Glomerular visceral epithelial cell (primary cell): Measurements from ENCODE around the gene RTP3.
"Not testable (repeated sequence)": the region's sequence is repeated elsewhere in the genome, so short reads cannot be mapped to it uniquely, and the experiment has no call there.

Experiments
- DNase-seq: peaks from one replicate; pipeline ENCODE4 v3.0.0-alpha.2; 2016; ENCODE audit errors: extremely low spot score

The RTP3 gene

DNA sequence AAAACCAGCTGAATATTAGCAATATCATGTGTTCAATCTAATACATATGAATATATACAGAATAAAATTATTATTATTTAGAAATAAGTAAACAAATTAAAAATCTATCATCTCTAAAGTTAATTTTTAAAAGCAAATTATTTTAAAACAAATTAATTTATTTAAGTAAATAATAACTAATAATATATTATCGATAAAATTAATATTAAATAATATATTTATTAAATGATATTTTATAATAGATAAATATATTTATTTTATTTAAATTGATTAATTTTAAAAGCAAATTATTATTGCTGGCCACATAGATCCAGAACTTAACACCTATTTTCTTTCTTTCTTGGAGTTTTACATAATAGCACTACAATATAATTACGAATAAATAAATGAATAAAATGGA lies 22.2 kb downstream of the RTP3 start:
- DNase-seq, result no peak

DNA sequence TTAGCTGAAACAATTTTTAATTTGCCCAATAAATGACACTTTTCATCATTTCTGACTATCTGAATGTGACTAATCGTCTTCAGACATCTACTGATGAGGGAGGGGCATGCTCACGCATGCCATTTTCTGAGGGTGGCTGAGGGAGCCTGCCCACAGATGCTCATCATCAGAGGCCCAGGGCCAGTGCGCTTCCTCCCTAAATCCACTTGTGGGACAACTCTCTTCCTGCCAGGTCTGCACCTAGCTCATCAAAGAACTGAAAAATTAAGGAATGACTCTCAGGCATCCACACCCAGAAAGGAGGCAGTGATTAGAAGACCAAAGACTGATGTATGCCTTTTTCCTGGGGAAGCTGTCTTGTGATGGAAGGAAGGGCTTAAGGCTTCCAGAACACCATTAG lies 22.8 kb downstream of the RTP3 start:
- no peak for DNase-seq

DNA sequence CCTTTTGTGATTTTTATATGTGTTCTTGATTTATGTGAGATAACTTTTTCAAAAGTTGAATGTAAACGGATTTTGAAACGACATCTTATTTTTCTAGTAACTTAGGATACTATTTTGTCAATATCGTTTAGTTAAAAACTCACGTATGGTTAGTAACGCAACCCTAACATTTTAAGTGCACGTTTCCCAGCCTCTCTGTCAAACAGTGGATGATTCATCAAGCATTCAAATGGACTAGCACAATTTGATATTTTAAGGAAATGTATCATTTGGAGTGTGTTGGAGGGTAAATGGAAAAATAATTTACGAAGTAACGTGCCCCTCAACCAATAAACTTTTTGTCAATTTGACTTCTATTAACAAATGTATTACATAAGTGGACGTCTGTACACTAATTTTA lies 23.3 kb downstream of the RTP3 start:
- no peak for DNase-seq

DNA sequence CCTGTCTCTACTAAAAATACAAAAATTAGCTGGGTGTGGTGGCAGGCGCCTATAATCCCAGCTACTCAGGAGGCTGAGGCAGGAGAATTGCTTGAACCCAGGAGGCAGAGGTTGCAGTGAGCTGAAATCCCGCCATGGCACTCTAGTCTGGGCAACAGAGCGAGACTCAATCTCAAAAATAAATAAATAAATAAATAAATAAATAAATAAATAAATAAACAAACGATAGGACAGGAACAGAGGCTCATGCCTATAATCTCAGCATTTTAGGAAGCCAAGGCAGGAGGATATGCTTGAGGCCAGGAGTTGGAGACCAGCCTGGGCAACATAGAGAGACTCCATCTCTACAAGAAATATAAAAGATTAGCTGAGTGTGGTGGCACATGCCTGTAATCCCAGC lies 24.4 kb downstream of the RTP3 start:
- not testable (repeated sequence) for DNase-seq

DNA sequence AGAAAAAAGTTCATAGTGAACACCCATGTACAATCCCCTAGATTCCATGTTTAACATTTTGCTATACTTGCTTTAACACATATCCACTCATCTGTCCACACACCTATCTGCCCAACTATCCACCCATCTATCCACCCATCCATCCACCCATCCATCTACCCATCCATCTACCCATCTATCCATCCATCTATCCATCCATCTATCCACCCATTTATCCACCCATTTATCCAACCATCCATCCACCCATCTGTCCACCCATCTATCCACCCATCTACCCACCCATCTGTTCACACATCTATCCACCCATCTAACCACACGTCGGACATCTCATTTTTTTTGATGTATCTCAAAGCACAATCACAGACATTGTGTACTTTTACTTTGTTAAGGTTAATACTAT lies 25.8 kb downstream of the RTP3 start:
- no peak for DNase-seq

DNA sequence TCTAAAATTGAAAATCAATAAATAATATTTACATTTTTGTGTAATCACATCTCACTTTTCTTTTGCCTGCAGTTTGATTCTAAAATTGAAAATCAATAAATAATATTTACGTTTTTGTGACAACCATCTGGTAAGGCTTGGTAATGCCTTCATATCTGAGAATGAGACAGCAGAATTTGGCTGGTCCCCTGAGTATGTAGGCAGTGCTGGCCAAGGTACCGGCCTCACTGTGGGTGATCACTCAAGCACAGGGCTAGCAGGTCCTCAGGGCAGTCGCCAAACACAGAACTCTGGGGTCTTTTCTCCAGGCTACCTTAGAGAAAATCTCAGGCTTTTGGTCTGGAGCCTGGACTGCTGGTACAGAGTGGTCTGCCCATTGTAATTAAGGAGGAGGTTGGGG lies 26.2 kb downstream of the RTP3 start:
- no peak for DNase-seq

DNA sequence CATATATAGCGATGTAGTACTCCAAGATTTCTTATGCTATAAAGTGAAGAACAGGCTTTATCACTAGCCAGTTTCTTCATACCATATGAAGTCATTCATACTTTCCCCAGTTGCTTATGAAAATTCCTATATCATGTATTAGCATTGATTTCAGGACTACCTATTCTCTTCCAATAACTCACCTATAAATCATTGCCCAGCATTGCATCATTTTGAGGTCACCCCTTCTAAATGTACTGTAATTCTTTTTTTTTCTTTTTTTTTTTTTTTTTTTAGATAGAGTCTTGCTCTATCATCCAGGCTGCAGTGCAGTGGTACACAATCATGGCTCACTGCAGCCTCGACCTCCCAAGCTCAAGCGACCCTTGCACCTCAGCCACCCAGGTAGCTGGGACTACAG lies 27.1 kb downstream of the RTP3 start:
- no peak for DNase-seq

DNA sequence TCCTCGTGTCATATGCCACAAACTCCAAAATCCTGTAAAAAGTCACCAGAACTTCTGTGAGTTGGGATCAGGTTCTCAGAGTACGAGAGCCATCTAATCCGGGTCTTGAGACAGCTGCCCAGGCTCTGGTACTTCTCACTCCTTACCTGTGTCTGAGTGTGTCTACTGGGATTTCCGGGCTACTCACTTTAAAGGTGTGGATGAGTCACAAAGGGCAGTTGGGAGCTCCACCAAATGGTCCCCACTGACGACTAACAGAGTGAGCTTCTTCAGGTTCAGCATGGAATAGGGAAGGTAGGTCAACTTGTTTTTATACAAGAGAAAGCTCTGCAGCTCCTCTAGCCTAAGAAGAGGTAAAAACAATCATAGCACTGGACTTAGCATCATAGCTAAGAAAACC lies 29.5 kb downstream of the RTP3 start:
- no peak for DNase-seq

DNA sequence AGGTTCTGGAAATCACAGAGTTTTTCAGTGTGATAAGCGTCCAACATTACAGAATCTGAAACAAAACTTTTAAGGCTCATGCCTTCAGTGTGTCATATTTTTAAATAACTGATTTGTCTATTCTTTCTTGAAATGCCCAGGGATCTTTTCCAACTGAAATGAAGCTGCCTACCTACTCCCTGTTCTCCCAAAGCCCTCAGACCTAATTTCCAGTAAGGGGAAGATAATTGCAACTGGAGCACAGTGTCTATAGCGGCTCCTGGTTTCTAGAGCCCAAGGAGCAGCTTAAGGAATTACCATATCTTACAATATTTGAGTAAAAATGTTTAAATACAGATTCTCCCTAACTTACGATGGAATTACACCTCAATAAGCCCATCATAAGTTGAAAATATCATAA lies 35.3 kb downstream of the RTP3 start:
- DNase-seq, result no peak

DNA sequence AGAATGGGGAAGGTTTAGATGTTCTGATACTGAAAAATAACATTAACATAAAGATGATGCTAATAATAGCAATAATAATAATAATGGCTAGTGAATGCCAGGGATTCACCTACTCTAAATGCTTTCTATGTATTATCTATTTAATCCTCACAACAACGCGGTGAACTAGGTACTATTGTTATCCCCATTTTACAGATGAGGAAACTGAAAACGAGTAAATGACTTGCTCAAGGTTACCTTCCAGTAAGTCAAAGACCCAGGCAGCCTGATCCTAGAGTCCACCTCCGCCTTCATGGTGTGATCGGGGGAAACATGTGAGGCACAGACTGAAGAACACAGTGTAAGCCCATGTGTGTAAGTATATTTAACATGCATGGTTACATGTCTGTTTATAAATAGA lies 38.0 kb downstream of the RTP3 start:
- DNase-seq, result no peak

DNA sequence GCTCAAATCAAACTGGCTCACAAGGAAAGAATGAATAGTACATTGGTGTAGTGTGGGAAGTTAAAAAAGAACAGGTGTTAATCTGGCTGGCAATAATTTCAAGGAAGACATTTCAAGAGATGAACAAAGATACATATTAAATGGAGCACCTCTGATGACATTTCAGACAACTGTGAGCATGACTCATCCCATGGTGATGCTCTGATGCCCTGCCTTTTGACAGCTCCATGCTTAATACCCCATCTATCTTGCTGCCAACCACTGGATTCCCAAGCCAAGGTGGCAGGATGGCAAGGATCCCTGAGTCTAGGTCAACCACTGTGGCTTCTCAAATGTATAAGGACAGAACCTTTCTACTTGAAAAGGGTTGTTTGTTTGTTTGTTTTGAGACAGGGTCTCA lies 39.0 kb downstream of the RTP3 start:
- no peak for DNase-seq

DNA sequence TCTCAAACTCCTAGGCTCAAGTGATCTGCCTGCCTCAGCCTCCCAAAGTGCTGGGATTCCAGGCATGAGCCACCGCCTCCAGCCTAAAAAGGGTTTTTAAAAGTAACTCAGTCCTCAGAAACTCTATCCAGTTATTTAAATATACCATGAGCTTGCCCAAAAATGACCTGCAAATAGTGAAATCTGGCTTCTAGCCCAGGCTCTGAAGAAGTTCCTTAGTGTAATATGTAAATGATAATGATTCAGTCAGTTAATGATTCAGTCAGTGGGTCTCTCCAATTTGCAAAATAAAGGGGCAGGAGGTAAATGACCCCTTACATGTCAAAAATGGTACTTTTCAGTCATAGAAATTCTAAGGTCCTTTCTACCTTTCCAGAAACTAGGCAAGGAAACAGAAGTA lies 39.5 kb downstream of the RTP3 start:
- no peak for DNase-seq

DNA sequence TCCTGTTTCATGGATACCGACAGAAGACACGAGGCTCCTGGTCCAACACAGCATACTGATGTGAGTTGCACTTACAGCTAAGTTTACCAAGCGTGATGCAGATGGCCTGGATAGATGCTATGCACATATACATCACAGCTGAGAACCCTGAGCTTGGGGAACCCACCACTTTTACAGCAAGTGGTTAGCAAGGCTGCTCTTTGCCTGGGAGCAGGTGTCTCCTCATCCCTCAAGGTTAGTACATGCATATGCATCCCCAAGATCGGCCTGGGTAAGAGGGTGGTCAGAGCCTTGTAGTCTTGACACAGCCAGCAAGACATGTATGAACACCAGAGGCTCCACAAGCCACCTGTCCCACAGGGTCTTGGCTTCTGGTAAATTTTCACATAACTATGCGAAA lies 40.0 kb downstream of the RTP3 start:
- DNase-seq, result no peak

DNA sequence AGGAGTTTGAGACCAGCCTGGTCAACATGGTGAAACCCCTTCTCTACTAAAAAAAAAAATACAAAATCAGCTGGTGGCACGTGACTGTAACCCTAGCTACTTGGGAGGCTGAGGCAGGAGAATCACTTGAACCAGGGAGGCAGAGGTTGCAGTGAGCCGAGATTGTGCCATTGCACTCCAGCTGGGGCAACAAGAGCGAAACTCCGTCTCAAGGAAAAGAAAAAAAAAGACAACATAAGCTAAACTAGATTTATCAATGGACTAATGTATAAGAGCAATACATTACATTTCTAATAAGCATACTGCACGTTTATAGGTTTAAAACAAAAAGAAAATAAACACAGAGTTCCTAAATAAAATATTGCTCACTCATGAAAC lies 40.6 kb downstream of the RTP3 start:
- DNase-seq, result not testable (repeated sequence)

DNA sequence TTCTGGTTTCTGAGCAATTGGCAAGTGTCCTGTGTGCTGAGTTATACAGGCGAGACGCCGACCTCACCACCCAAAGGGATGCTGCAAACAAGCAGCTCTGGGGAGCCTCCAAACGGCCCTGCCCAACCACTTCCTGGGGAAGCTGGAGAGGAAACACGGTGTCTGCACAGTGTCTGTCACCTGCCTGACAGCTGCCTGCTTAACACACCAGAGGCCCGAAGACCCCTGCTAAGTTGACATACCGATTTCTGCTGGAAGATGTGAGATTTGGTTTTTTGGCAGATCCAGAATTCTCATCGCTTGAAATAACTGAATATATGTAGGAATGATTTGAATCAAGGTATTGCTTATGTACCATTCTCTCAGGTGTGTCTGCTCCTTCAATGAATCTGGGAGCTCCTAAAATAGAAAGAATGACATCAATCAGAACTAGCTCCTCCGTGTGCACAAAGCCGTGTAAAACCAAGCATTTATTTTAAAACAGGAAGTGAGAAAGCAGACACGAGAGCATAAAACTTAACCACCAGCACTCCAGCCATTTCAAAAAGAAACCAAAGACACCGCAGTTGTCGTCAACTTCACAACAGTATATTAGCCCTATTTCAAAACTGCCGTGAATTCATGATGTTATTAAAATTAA lies 41.1 kb downstream of the RTP3 start:
- no peak for DNase-seq

DNA sequence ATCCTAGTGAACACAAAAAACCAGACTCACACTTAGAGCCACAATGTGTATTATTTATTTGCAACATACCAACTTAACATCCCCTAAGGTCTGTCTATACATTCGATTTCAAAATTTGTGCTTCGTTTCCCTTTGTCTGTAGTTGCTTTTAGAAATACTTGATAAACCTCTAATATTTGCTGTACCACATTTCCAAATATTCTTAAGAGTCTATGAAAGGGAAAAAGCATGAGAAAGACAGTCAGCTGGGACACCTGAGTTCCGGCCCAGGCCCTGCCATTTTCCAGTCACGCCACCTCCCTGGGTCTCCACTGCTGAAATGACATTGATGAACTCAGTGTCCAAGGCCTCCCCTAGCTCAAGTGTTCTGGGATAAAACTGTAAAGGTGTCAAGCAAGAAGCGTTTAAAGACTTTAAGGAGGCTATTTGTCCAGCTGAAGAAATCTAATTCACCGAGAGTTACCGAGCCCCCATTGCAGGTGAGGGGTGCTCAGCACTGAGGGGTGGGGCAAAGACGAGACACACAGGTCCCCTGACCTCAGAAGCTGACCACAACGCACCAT lies 41.7 kb downstream of the RTP3 start:
- DNase-seq, result no peak

DNA sequence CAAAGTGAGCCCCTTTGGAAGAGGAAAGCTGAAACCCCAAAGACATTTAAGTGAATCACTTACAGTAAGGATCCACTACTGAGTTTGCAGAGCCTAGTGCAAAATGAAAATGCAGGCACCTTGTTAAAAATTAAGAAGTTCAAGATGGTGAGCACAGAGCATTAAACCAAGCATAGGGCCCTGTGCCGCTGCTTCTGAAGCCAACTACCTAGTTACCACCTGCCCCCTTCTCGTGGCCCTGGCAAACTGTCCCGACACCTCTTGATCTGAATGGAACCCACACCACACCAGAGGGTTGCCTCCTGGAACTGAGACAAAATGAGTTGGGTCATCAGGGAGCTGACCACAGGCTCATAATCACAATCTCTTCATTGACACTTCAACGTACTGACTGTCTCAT lies 42.8 kb downstream of the RTP3 start:
- DNase-seq, result no peak

DNA sequence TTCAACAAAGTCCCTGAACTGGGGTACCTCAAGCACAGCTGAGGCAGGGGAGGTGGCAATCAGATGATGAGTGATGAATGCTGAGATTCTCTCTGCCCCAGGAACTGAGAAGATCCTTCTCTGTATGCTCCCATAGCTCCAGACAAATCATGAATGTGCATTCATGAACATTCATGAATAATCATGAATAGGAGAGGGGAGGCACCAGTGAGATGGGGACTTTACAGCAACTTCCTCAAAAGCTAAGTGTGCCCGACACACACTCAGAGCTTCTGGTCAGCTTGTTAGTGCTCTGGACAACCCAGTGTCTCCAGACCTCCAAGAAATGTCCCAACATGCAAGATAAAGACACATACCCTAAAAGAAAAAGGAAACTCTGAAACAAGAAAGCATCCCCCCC lies 44.1 kb downstream of the RTP3 start:
- DNase-seq, result no peak

DNA sequence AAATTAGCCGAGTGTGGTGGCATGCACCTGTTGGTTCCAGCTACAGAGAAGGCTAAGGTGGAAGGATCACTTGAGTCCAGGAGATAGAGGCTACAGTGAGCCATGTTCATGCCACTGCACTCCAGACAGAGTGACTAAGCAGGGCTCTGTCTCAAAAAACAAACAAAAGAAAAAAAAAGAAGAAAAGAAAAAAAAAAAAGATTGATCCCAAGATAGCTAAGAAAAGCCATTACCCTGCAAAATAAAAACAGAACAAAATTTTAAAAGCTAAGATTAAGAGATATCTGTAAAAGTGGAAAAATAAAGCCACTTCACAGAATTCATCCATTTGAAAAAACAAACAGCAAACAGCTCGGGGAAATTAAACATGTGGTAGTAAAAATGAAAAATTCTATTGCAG lies 44.6 kb downstream of the RTP3 start:
- no peak for DNase-seq

DNA sequence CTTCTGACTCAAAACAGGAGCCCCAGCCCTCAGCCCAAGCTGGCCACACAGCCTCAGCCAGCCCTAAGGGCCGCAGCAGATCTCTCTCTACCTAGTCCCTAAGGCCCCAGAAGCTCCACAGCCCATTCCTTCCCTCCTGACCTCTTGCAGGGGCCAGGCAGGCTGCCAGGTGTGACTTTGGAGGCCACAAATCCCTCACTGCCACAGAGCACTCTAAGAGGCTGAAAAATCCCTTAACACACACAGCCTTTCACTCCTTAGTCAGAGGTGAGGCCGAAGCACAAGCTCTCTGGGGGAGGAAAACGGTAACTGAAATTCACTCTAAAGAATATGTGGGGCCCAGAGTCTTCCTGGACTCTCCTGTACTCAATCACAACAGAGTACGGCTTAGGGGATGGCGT lies 45.0 kb downstream of the RTP3 start:
- DNase-seq, result no peak

DNA sequence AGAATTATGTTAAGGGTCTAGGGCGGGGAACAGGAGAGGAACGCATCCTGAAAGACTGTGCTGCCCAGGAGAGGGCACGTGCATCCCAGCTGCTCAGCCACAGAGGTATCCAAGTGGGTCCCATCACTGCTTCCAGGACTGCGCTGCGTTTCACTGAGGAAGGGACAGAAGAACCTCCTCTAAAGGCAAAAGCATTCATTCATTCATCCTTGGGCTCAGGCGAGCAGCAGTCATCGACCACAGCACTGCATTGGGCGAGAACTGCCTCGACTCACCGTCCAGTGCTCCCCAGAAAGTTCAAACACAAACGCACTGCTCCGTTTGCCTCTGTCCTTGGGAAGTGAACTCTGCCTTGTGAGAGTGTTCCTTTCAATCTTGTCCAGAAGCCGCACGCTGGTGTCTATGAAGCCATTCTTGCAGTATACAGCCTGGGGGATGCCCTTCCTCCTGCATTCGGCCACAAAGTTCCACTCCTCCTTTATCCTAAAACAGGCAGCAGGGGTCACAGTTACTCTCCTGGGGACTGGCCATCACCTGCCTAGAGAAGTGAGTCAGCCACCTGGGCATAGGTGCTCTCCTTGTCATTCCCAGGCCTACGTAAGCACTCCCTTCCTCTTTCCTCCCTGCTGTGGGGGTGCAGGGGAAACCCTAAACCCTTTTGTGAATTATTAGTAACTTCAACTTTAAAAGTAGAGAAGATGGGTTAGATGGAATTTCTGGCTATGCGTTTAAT lies 47.2 kb downstream of the RTP3 start:
- no peak for DNase-seq

DNA sequence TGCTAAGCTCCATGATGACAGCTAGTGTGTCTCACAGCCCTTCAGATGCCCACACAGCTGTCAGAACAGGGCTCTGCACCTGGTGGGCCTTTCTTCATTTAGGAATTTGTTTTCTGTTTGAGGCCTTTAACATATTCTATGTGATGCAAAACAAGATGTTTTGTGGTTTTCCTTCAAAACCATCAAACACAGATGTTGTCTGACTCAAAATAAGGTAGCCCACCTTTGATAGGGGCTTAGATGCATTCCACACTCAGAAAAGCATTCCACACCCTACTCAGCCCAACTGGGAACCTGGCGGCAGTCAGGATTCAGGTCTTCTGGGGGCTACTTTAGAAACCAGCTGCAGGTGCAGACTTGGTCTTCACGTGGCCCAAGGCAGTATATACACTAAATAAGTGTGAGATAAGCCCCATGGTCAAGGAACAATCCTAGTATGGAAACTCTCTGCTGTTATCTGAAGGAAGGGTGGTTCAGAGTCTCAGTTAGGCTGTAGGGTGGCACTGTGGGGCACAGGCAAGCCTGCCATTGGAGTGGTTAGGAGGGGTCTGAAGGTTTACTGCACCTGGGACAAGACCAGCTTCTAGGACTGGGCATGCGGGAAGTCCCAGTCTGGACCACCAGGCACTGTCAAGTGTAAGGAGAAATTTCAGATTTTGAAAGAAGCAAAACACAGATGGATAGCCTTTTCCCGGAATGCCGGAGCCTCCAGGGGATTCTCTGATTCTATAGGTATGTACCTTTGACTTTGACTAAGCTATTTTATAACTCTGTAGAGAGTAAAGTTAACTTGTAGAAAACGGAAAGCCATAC lies 48.2 kb downstream of the RTP3 start:
- no peak for DNase-seq
